Upper lobe of right lung (tissue), 1 donor: ENCODE results near the gene LORICRIN. TPM values are rescaled to one million over a fixed set of nuclear protein-coding genes. Genes with fewer than 3 reads are reported as not detected.
A peak's percentile ranks its signal among the peaks of the same experiment; 100 is the strongest.

Source experiments
- ATAC-seq: fragments of 200-7000 bp; cut with Tn5 transposase; one replicate; pipeline ENCODE4 v1.9.1; 2020; ENCODE audit warnings: mild to moderate bottlenecking, moderate library complexity
- DNase-seq: peaks from one replicate; pipeline ENCODE4 v3.0.0-alpha.2; 2020
- H3K27ac ChIP-seq: fragments of 200-600 bp; one replicate; pipeline ENCODE4 v1.8.0; 2022
- H3K27me3 ChIP-seq: fragments of 200-600 bp; one replicate; pipeline ENCODE4 v1.8.0; 2022; ENCODE audit warnings: mild to moderate bottlenecking
- H3K36me3 ChIP-seq: fragments of 200-600 bp; one replicate; pipeline ENCODE4 v1.8.0; 2022
- H3K4me1 ChIP-seq: fragments of 200-600 bp; one replicate; pipeline ENCODE4 v1.8.0; 2022
- H3K4me3 ChIP-seq: fragments of 200-600 bp; one replicate; pipeline ENCODE4 v1.8.0; 2022; ENCODE audit warnings: mild to moderate bottlenecking
- H3K9me3 ChIP-seq: fragments of 200-600 bp; one replicate; pipeline ENCODE4 v1.8.0; 2022
- CTCF ChIP-seq: fragments of 200-600 bp; IDR thresholded peaks from one replicate; pipeline ENCODE4 v1.8.0; 2022; ENCODE audit warnings: antibody characterized with exemption
- intact Hi-C: fragments of 100-400 bp; cut with DNase I; formaldehyde crosslinking; loops from one replicate; pipeline ENCODE4 v1.11.0; 2022
- total RNA-seq: library from RNA; stranded (reverse); fragmentation: NEBNext Ultra II Directional; extraction: Animal tissue kit (Norgen Biotek cat#: 25700); gene quantifications from one replicate; pipeline ENCODE4 v1.2.1, GENCODE V29; 2021
- donor health status: DM: no; HTN: yes; CAD: no; lungs with severe emphysema.

The LORICRIN gene
- total RNA-seq, 1 donor from 2014 or later = not detected

GRCh38 chr1:153260585-153261280 lies 1.2 kb downstream of the LORICRIN start:
- Histone ChIP-seq H3K27me3 (peaks cover 37% of the 10 kb centered on the region), H3K4me1 (peaks cover 9% of the 10 kb centered on the region), H3K27ac (no peak overlapping the region), H3K9me3 (no peaks in the 10 kb centered on the region), H3K36me3 (no peaks in the 10 kb centered on the region), H3K4me3 (peak overlapping the region; percentile 38)
- peak; percentile 7 for ATAC-seq
- DNase-seq = no peak
- no peak for TF ChIP-seq CTCF
- intact Hi-C loops = no loop called here

GRCh38 chr1:153261281-153262069 lies 2.0 kb downstream of the LORICRIN start:
- H3K27me3 ChIP-seq = peaks cover 44% of the 10 kb centered on the region
- ATAC-seq = peak; percentile 65

DNA sequence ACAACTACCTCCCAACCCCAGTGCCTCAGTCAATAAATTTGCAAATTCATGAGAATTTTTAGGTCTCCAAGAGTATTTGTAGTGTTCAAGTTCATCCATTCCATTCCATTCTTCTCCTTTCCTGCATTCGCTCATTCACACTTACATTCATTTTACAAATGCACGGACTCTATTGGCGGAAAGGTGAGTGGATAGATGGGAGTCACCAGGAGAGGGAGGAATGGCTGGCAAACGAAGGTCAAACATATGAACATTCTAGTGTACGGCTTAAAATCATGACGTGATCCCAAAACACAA lies 2.5 kb downstream of the LORICRIN start:
- H3K4me1 ChIP-seq = peaks cover 9% of the 10 kb centered on the region
- TF ChIP-seq CTCF = no peak
- H3K9me3 ChIP-seq = no peaks in the 10 kb centered on the region
- intact Hi-C loops = no loop called here
- H3K27ac ChIP-seq = no peak overlapping the region
- no peak for ATAC-seq
- H3K36me3 ChIP-seq = no peaks in the 10 kb centered on the region
- peak overlapping the region; percentile 38 for H3K4me3 ChIP-seq
- DNase-seq = no peak
- H3K27me3 ChIP-seq = peaks cover 47% of the 10 kb centered on the region

More at GRCh38 chr1:153261281-153262069, 2.0 kb downstream of the LORICRIN start:
- Histone ChIP-seq H3K36me3 (no peaks in the 10 kb centered on the region), H3K9me3 (no peaks in the 10 kb centered on the region), H3K4me3 (peak overlapping the region; percentile 38), H3K4me1 (peaks cover 9% of the 10 kb centered on the region), H3K27ac (no peak overlapping the region)
- intact Hi-C loops = no loop called here
- no peak for TF ChIP-seq CTCF
- DNase-seq = peak; percentile 68

- Histone ChIP-seq H3K4me1 (peaks cover 9% of the 10 kb centered on the region), H3K9me3 (no peaks in the 10 kb centered on the region), H3K4me3 (no peak overlapping the region), H3K27me3 (peaks cover 47% of the 10 kb centered on the region), H3K36me3 (no peaks in the 10 kb centered on the region), H3K27ac (no peak overlapping the region)
- no peak for ATAC-seq
- TF ChIP-seq CTCF = no peak
- intact Hi-C loops = no loop called here
- no peak for DNase-seq
Measured at GRCh38 chr1:153262462-153263157, 3.1 kb downstream of the LORICRIN start.

DNA sequence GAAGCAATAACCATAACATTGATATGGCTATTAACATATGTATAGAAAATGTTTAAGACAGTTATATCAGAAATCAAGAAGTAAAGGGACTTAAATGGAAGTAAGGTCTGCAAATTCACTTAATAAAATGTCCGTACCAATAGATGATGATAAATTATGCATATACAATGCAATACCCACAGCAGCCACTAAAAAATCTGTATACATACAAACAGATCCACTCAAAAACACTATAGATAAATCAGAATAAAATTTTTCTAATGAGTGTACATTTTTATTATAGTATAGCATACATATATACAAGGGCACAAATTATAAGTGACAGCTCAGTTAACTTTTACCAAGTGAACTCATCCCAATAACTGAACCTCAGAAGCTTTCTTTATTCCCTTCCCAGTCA lies 6.0 kb downstream of the LORICRIN start:
- Histone ChIP-seq H3K36me3 (no peaks in the 10 kb centered on the region), H3K4me1 (peaks cover 9% of the 10 kb centered on the region), H3K27ac (no peak overlapping the region), H3K27me3 (peaks cover 47% of the 10 kb centered on the region), H3K9me3 (no peaks in the 10 kb centered on the region), H3K4me3 (no peak overlapping the region)
- intact Hi-C loops = no loop called here
- ATAC-seq (no peak), DNase-seq (no peak)
- TF ChIP-seq CTCF = no peak
